NCI-H82 treated with DMSO at 0.1 percent for 48 hours (cell line): Measurements from ENCODE around the gene LRRC58.
"Not testable (repeated sequence)": the region's sequence is repeated elsewhere in the genome, so short reads cannot be mapped to it uniquely, and the experiment has no call there.

ENCODE experiments used
- DNase-seq: peaks from one replicate; lab custom pipeline; 2025; ENCODE audit not compliant: unreplicated experiment; lab: John Stamatoyannopoulos, UW

LRRC58 gene

DNA sequence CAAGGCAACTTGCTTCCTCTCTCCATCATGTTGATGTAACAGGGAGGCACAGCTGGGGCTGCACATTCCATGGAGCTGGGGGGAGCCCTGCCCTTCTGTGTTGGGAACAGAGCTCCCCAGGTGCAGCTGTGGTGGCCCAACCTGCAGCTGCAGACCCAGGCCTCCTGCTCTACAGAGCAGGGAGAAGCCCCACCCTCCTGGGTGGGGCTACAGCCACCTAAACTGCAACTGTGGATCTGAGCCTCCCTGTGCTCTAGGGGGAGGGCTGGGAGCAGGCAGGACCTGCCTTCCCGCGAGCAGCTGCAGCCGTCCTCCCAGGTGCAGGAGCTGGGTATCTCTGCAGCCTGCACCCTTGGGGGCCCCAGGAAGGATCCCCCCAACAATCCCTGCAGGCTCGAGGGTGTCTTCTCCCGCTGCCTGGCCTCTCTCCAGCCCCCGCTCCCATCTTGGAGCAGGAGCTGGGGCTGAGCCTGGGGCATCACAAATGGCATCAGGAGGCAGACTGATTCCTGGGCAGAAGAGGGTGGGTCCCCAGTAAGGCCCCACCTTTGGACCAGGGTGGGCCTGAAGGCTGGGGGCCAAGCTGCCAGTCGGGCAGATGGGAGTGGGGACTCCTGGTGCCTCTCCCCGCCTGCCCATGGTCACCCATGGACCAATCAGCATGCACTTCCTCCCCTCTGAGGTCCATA lies 7.4 kb downstream of the LRRC58 start:
- no peak for DNase-seq

DNA sequence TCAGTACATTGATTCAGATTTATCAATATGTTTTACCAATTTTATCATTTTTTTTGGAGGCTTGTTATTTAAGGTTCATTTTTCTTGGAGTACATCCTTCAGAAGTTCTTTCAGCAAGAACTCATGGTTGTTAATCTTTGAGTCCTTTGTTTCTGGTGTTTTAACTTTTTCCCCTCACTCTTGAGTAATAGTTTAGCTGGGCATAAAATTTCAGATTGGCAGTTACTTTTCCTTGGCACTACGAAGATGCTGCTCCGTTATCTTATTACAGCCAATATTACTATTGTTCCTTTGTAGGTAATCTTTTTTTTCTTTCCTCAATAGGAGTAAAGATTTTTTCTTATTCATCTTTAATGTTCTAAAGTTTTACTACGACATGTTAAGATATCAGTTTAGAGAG lies 9.8 kb downstream of the LRRC58 start:
- no peak for DNase-seq

DNA sequence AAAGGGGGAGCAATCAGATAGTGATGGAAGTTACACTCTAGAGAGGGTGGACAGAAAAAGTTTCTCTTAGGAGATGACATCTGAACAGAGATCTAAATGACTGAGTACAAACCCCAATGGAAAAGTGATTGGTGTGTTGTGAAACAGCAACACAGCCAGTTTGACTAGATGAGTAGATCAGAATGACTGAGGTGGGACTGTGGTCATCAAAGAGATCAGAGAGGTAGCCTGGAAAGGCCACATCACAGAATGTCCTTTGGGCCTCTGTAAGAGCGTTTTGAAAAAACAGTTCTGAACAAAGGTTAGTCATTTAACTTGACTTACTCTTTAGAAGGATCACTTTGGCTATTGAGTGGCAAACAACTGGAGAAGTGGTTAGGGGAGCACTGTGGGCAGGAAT lies 10.6 kb downstream of the LRRC58 start:
- no peak for DNase-seq

GRCh38 chr3:120332646-120333045 lies 16.5 kb downstream of the LRRC58 start:
- no peak for DNase-seq

DNA sequence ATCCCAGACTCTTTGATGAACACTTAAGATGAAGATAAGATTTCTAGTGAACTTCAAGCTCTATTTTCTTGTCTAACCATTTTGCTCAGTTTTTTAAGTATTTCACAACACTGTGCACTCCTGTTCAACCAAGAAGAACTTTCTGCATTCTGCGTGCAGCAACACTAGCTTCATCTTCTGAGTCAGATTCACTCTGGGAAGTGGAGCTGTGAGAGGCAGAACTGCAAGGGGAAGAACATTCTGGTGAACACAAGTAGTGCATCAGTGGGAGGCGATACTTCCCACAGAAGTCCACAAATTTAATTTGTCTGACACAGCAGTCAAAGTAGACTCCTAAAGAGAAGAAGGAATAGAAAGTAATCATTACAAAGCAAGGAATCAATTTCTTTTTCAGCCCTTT lies 18.1 kb downstream of the LRRC58 start:
- no peak for DNase-seq

- DNase-seq, result no peak
Measured at GRCh38 chr3:120326784-120327183, 22.4 kb downstream of the LRRC58 start.

DNA sequence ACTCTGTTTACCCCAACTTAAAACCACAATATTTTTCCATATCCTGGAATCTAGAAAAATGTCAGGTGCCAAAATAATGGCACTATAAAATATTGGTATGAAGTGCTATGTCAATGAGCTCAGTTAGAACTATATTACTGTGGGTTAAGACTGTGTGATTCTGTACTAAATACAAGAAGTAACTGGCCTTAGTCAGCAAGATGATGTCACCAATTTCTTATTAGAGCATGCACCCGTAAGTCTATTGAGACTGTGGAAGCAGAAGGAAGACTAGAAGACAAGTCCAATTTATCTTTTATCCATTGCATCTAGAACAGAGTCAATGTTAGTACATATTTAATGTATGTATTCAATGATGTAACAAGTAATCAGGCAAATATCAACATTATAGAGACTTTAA lies 25.0 kb downstream of the LRRC58 start:
- DNase-seq, result no peak

DNA sequence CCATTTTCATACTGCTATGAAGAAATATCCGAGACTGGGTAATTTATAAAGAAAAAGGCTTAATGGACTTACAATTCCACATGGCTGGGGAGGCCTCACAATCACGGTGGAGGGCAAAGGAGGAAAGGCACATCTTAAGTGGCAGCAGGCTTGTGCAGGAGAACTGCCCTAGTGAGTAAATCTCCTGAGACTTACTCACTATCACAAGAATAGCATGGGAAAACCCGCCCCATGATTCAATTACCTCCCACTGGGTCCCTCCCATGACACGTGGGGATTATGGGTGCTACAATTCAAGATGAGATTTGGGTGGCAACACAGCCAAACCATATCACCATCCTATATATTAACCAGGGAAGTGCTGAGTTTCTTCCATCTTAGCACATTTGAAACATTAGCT lies 25.4 kb downstream of the LRRC58 start:
- not testable (repeated sequence) for DNase-seq

- no peak for DNase-seq
Measured at GRCh38 chr3:120311863-120312794, 37.0 kb downstream of the LRRC58 start.

- DNase-seq, result no peak
Measured at GRCh38 chr3:120306519-120307455, 42.4 kb downstream of the LRRC58 start.

DNA sequence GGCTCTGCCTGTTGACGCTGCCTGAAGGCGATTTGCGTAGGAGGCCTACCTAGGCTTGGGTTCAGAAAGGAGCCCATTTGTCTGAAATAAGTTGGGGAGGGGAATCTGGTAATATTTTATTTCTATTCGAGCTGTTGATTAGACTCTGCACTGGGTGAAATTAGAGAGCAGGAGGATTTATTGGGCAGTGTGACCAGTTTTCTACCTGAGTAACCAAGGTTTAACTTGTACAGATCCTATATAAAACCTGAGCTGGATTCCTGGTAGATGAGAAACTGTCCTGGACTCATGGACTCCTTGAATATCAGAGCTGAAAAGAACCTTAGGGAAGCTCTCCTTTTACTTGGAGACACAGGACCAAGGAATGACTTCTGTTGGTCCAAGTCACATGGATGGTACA lies 44.5 kb downstream of the LRRC58 start:
- no peak for DNase-seq

GRCh38 chr3:120302361-120302760 lies 46.8 kb downstream of the LRRC58 start:
- no peak for DNase-seq

DNA sequence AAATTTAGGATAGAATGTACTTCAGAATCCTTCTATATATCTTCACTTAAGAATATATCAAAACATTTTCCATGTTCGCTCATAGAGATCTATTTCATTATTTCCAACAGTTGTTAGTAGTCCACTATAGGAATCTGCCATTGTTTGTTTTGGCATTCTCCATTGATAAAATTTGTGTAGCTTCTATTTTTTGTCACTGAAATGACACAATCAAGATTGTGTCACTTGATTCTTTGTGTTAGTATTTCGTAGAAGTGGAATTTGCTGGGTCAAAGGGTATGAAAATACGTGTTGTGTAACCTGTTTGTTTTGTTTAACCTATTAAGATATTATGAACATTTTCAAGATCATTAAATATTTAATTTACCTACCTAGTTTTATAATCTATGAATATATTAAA lies 48.2 kb downstream of the LRRC58 start:
- DNase-seq, result no peak

GRCh38 chr3:120299403-120299802 lies 49.8 kb downstream of the LRRC58 start:
- no peak for DNase-seq

DNA sequence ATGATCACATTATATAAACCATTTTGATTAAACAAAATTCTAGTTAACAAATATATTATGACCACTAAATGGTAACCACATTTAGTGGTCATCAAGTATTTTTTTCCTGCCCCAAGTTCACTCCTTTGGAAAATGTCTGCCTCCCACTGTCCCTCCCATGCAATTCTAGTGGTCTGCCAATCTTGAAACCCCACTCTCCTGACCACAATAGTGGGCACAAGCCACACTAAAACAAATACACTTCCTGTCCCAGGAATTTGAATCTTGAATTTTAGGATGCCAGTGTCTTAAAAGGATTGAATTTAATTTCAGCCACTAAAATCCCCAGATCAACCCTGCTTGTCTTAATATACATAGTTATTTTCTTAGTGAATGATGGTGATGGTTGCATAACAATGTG lies 50.2 kb downstream of the LRRC58 start:
- no peak for DNase-seq

DNA sequence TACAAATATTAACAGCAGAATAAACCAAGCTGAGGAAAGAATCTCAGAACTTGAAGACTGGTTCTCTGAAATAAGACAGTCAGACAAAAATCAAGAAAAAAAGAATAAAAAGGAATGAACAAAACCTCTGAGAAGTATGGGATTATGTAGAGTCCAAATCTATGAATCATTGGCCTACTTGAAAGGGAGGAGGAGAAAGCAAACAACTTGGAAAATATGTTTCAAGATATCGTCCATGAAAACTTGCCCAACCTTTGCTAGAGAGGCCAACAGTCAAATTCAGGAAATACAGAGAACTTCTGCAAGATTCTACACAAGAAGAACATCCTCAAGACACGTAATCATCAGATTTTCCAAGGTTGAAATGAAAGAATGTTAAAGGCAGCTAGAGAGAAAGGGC lies 57.6 kb downstream of the LRRC58 start:
- not testable (repeated sequence) for DNase-seq

GRCh38 chr3:120289636-120290035 lies 59.5 kb downstream of the LRRC58 start:
- no peak for DNase-seq

DNA sequence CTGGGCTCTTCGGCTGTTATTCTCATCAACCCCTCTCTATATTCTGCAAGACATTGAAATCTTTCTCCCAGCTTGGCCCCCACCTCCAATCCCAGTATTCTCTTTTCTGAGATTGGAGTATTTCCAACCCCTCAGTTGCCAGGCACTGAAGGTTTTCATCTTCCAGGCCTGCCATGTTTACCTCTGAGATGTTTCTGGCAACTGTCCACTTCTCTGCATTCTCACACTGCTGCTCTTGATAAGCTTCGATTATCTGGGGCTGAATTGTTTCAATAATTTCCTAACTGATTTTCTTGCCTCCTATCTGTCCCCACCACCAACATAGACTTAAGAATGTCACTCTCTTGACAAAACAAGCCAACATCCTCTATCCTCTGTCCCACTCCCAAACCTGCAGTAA lies 62.7 kb downstream of the LRRC58 start:
- no peak for DNase-seq

- no peak for DNase-seq
Measured at GRCh38 chr3:120285508-120285841, 63.7 kb downstream of the LRRC58 start.

- no peak for DNase-seq
Measured at GRCh38 chr3:120284747-120285507, 64.2 kb downstream of the LRRC58 start, which contains the start of gene GPR156. Gene GPR156, minus strand, starts transcription at chr3:120285222. Its CDS starts 41,124 bp downstream, at chr3:120244098.

DNA sequence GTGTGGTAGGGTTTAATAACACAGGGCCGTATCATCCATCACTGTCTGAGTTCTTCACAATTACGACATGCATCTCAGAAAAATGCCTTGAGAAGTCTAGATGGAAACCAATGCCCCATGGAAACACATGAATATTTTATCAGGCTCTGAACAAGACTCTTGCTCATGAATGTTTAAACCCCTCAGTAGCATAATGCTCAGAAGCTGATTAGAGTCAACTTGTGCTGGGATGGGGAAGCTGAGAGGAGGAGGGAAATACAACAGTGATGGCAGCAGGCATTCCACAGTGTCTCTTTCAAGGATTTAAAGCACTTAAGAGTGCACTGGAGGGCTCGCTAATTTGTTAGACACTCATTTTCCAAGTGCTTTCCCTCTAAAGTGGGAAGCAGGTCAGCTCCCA lies 67.9 kb downstream of the LRRC58 start:
- no peak for DNase-seq
